Measurements from ENCODE around the gene TMIGD1. TPM values are rescaled to one million over a fixed set of nuclear protein-coding genes. Genes with fewer than 3 reads are reported as not detected.

TMIGD1 gene
- total RNA-seq, 1 experiment from 2014 or later = not detected

DNA sequence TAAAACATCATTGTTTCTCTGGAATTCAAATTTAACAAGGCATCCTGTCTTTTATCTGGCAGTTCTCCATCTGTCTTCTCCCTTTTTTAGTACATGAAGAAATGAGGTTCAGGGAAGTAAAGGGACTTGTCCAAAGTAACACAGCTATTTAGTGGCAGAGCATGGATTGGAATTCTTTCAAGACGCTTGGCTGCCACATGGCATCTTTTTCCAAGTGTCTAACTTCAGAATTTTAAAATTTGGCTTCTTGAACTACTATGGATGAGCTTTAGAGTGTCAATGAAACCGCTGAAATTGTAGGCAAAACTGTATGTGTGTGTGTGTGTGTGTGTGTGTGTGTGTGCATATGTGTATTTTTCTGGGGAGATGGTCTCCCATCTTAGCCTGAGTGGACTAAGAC, 5.2 kb upstream of the TMIGD1 start:
- in situ Hi-C loops (cut with HindIII; ENCODE audit: low pct_unique_long_range_greater_than_20kb, low sequenced_read_pairs) = no loop called here
- DNase-seq (ENCODE audit: low read depth) = no peak

DNA sequence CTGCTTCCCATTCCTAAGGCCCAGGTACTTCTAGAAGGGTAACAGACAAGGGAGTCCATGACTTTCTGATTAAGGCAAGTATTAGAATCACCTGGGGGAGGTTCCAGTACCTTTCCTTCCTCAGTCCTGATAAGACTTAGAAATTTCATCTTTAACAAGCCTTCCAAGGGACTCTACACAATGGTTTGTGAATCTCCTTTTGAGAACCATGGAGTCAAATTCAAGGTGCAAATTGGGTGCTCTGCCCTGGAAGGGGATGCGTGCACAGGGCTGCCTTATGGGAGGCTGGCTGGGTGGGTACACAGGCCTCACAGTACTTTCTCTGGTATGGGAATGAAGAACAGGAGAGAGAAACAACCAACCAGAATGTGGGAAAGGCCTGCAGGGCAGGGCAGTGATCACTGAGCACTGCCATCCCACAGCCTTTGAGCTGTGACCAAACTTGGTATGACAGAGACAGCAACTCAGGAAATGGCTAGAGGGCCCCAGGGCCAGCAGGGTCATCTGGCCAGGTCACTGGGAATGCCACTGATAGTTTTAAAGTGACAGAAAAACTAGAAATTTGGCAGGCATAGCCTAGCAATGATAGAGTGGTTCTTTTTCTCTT, 3.6 kb upstream of the TMIGD1 start:
- in situ Hi-C loops (cut with HindIII; ENCODE audit: low pct_unique_long_range_greater_than_20kb, low sequenced_read_pairs) = no loop called here

DNA sequence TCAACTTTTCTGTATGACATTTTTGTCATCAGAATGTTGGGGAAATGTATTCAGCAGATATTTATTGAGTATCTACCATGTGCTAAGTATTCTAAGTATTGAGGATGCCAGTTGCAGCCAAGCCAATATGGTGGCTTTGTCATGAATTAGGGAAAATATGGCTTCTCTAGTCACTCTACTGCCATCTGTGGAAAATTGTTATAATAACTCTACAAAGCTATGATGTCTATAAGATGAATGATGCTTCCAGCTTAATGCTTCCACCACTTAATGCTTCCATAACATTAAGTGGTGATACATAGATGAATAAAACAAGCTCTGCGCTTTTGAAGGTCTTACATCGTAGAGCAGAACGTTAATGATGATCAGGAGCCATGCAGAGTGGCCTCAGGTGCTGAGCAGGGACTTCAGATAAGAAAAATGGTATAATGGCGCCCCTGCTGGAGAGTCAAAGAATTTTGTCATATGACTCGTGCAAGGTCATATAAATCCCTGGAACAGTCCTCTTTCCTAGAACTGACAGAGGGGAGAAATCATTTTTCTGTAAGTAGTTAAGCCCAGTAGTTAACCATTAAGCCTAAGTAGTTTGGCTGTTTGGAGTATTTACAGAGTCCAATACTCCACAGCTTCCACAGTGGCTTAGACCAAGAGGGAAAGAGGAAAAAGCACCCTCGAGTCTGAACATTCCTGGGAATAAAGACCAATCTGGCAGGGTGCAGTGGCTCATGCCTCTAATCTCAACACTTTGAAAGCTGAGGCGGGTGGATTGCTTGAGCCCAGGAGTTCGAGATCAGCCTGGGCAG, 2.7 kb upstream of the TMIGD1 start:
- peak; percentile 95 for DNase-seq (ENCODE audit: low read depth)

More for the DNA sequence above, 3.6 kb upstream of the TMIGD1 start:
- peak; percentile 89 for DNase-seq (ENCODE audit: low read depth)

DNA sequence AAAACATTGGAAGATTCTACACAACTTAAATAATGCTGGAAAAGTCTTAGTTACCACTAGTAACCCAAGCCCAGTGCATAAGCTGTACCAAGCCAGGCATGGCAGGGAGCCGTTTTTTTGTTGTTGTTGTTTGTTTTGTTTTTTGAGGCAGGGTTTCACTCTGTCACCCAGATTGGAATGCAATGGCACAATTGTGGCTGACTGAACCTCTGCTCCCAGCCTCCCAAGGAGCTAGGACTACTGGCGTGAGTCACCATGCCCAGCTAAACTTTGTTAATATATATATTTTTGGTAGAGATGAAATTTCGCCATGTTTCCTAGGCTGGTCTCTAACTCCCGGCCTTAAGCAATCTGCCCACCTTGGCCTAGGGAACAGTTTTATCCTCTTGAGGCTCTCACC, 564 bp upstream of the TMIGD1 start:
- in situ Hi-C loops (cut with HindIII; ENCODE audit: low pct_unique_long_range_greater_than_20kb, low sequenced_read_pairs) = no loop called here
- DNase-seq (ENCODE audit: low read depth) = no peak

More for the DNA sequence above, 2.7 kb upstream of the TMIGD1 start:
- in situ Hi-C loops (cut with HindIII; ENCODE audit: low pct_unique_long_range_greater_than_20kb, low sequenced_read_pairs) = no loop called here

DNA sequence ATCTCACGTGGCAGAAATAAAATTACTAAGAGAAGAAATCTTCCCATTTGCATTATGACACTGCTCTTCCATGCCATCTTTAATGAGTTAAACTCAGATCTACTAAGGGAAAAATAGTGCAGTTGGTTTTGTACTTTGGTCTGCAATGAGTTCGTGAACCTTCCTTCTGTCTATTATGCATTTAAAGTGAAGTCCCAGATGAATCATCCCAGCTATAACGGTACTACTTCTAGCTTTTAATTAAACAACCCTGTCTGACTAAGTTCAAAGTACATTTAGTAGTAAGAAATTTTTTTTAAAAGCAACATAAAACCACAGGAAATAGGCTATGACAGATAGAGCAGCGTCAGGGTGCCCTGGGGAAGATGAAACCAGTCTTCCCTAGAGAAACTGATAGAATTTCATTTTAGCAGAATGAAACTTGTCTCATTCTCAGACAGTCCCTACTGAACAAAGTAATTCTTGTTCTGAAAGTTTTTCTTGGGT, 1.8 kb downstream of the TMIGD1 start:
- in situ Hi-C loops (cut with HindIII; ENCODE audit: low pct_unique_long_range_greater_than_20kb, low sequenced_read_pairs) = no loop called here
- DNase-seq (ENCODE audit: low read depth) = peak; percentile 88

DNA sequence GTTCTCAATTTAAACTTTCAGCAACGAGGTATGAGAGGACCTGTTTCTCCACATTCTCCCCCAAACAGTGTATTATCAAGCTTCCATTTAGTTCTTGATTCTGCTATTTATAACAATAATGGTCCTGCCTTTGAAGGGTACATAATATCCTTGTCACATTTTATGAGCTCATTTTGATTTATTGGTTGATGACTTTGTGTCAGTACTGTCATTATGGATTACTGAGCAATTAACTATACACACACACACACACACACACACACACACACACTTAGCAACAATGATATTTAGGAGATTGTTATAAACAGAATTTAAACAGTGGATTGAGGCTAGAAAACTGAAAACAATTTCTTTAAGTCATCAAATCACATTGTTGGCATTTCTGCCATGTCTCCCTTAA, 7.0 kb downstream of the TMIGD1 start:
- in situ Hi-C loops (cut with HindIII; ENCODE audit: low pct_unique_long_range_greater_than_20kb, low sequenced_read_pairs) = no loop called here

DNA sequence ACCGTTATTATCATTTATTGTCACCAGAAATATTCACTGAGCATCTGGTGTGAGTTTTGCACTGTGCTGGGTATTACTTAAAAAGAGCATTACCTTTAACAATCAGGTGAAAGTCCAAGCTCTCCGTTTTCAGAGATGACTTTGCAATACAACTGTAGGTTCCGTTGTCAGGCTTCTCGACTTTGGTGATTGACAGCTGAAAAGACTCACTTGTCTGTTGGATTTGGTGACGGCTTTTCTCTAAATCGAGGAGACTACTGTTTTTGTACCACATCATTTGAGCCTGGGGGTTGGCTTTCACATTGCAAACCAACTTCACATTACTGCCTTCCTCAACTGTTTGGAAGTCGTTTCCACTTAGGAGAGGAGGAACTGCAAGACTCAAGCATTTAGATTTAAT, 9.1 kb downstream of the TMIGD1 start:
- in situ Hi-C loops (cut with HindIII; ENCODE audit: low pct_unique_long_range_greater_than_20kb, low sequenced_read_pairs) = no loop called here
- no peak for DNase-seq (ENCODE audit: low read depth)

More for the DNA sequence above, 7.0 kb downstream of the TMIGD1 start:
- no peak for DNase-seq (ENCODE audit: low read depth)

DNA sequence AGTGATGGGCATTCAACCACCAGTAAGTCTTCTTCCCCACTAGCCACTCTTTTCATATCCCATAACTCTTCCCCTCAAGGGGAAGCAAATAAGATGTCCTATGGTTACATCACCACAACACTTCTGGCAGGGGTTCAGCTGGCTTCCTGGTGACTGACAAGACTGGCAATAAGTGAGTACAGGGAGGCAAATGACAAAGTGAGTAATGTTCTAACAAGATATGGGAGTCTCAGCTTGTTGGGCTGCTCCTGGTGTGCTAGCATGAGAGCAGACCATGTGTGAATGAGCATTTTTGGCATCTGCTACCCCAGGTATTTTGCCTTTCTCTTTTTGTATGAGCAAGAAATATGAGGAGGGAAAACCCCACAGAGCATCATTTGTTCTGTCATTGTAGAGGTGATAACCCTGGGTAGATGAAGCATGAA, 9.9 kb downstream of the TMIGD1 start:
- no peak for DNase-seq (ENCODE audit: low read depth)
- in situ Hi-C loops (cut with HindIII; ENCODE audit: low pct_unique_long_range_greater_than_20kb, low sequenced_read_pairs) = no loop called here

DNA sequence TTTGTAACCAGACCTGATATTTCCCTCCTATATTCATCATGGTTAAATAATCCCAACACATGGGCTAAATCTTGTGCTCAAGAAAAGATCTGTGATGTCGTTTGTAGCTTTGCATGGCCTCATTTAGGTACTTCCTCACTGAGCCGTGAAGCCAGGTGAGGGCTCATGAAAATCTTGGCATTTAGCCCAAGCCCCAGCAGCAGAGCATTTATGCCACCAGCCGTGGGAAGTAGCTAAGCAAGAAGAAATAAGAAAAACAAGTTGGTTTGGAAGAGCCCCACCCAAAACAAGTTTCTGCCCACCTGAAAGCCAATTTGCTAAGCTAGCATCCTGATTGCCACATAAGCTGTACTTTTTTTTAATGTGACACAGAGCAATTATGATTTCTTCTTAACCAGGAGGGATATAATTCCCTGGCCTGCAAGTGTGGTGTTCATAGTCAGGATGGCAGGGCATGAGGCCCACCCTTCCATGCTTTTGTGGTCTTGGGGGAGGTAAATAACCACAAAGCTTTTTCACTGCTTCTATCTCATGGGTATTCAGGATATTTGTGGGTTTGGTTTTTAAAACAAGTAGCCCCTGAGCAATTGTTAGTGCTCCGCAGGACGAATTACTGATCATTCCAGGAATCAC, 10.5 kb downstream of the TMIGD1 start:
- DNase-seq (ENCODE audit: low read depth) = no peak
- in situ Hi-C loops (cut with HindIII; ENCODE audit: low pct_unique_long_range_greater_than_20kb, low sequenced_read_pairs) = no loop called here

DNA sequence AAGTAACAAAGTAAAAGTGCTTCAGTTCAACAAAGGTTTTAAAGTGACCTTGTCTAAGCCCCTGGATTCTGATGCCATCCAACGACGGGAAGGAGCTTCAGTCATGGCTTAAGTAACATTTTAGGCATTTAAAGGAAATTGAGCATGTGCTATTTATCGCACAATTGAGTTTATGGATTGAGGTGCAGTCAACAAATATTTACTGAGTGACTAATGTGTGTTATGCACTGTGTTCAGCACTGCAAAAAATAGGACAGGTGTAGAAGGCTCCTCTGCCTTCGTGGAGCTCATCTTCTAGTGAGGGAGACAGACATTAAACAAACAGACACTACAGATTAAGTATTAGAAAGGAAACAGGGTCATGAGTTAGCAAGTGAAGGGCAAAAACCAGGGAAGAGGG, 12.5 kb downstream of the TMIGD1 start:
- no peak for DNase-seq (ENCODE audit: low read depth)
- in situ Hi-C loops (cut with HindIII; ENCODE audit: low pct_unique_long_range_greater_than_20kb, low sequenced_read_pairs) = no loop called here

DNA sequence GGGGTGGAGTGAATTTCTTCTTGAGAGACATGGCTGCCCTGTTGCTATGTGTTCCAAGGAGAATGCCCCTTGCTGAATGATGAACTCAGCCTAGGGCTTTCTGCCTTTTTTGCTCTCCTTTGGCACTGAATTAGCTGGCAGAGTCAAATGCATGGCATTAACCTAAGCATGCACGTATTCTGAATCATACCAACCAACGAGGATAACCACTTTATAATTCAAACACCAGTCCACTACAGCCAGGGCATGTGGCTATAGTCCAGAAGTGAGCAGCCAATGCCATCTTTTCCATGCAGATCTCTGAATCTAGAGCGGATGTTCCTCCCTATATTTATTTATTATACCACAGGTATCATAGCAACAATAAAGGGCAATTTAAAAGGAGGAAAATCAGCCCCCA, 15.7 kb downstream of the TMIGD1 start:
- DNase-seq (ENCODE audit: low read depth) = no peak
- in situ Hi-C loops (cut with HindIII; ENCODE audit: low pct_unique_long_range_greater_than_20kb, low sequenced_read_pairs) = no loop called here

DNA sequence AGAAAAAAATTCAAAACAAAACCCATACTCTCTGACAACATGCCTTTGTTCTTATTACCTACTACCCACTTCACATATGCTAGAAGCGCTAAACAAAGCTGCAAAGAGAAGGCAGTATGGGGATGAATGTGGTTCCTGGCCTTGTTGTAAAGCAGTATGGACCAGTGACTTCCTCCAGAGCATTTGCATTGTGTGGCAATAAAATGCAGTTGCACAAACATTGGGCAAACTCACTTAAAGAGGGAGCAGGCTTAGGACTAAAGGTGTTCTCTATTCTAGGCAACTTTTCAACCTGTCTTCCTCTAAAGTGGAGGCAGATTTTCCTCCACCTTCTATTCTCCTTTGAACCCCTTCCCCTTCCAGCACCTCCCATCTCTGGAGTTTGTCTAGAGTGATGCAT, 17.1 kb downstream of the TMIGD1 start:
- in situ Hi-C loops (cut with HindIII; ENCODE audit: low pct_unique_long_range_greater_than_20kb, low sequenced_read_pairs) = no loop called here
- DNase-seq (ENCODE audit: low read depth) = no peak

DNA sequence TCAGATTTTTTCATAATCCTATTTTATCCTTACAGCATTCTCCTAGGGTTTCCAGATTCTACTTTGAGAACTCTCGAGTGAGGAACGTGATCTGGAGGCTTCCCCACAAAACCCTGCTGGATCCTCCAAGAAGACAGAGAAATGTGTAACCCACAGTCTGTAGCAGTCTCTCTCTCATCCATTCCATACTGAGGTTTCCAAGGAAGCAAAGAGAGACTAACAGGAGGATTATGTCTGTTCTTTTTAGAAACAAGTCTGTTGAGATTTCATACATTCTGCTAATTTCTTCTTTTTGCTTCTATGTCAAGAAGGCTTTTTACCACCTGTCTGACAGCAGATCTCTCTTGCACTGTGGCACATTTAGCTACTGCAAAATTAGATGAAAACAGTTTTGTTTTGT, 18.8 kb downstream of the TMIGD1 start:
- in situ Hi-C loops (cut with HindIII; ENCODE audit: low pct_unique_long_range_greater_than_20kb, low sequenced_read_pairs) = no loop called here
- no peak for DNase-seq (ENCODE audit: low read depth)

DNA sequence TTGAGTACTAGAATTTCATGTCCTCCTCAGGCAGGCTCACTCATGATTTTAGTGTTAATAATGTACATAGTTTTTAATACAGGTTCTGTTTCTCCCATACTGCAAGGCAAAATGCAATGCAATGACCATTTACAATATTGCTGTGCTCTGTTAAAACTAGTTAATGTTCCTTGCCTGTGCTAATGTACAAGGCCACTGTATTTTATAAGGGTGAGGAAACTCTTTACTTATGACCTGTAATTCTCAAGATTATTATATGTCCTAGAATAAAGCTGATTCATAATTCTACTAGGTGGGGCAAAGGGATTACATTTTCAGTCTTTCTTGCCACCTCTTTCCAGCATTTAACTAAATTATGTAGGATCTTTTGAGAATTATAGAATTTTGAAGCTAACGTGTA, 19.4 kb downstream of the TMIGD1 start:
- DNase-seq (ENCODE audit: low read depth) = no peak
- in situ Hi-C loops (cut with HindIII; ENCODE audit: low pct_unique_long_range_greater_than_20kb, low sequenced_read_pairs) = no loop called here

DNA sequence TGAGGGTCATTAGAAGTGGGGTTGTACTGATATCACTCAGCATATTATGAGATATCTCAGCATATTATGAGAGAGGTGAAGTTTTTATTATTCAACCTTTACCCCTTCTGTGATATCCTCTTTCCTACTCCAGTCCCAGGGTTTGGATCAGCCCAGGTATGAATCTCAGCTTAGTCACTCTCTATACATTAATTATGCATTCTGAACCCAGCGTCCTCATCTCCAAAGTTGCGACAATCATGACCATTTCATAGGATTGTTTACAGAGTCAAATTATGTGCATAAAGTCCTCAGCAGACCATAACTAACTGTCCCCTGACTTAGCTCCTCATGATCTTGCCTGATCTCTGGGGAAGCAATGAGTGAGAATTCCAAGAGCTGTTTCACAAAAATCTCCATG, 21.6 kb downstream of the TMIGD1 start:
- DNase-seq (ENCODE audit: low read depth) = peak; percentile 18
- in situ Hi-C loops (cut with HindIII; ENCODE audit: low pct_unique_long_range_greater_than_20kb, low sequenced_read_pairs) = no loop called here

DNA sequence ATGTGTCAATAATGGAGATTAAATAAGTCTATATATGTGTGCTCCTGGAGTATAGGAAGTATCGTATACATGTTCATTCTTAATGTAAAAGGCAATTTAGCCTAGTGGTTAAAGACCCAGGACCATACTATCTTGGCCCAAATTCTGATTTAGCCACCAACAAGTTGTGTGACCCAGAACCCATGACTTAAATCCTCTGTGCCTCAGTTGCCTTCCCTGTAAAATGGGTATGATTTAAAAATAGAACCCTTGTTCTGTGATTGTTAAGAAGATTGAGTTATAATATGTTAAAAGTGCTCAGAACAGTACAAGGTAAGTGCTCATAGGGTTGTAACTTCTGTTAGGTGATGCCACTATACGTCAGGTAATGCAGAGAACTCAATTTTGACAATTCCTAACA, 23.3 kb downstream of the TMIGD1 start:
- in situ Hi-C loops (cut with HindIII; ENCODE audit: low pct_unique_long_range_greater_than_20kb, low sequenced_read_pairs) = no loop called here
- no peak for DNase-seq (ENCODE audit: low read depth)

DNA sequence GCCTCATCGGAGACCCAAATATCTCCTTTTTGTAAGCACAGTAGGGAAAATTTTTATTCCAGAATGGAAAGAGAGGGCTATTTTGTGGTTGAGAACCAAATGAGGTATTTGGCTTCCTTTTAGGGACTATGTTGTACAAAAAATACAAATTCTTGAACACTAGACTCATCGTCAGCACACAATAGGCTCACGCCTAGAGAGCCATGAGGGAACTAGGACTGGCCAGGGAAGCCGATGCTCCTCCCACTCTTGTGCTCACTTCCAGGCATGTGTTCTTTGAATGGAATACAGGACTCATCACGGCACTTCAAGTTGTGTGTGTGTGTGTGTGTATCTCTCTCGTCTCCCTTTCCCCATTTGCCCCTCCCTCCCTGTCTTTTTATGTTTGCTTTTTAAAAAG, 24.3 kb downstream of the TMIGD1 start:
- DNase-seq (ENCODE audit: low read depth) = no peak
- in situ Hi-C loops (cut with HindIII; ENCODE audit: low pct_unique_long_range_greater_than_20kb, low sequenced_read_pairs) = no loop called here

DNA sequence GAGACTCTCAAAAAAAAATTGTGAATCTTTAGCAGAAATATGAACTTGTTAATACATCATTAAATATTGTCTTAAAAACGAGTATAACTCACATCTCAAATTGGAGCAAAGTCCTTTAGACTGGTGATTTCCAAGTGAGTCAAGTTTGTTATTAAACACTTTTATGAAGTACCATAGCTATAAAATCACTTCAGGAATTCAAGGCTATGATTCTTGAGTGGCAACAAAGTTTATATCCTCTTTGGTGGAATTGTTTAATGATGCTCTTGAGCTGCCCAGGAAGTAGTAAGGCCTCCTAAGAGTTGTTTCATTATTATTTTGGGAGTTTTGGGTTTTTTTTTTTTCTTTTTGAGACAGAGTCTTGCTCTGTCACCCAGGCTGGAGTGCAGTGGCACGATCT, 25.5 kb downstream of the TMIGD1 start:
- in situ Hi-C loops (cut with HindIII; ENCODE audit: low pct_unique_long_range_greater_than_20kb, low sequenced_read_pairs) = no loop called here
- no peak for DNase-seq (ENCODE audit: low read depth)

DNA sequence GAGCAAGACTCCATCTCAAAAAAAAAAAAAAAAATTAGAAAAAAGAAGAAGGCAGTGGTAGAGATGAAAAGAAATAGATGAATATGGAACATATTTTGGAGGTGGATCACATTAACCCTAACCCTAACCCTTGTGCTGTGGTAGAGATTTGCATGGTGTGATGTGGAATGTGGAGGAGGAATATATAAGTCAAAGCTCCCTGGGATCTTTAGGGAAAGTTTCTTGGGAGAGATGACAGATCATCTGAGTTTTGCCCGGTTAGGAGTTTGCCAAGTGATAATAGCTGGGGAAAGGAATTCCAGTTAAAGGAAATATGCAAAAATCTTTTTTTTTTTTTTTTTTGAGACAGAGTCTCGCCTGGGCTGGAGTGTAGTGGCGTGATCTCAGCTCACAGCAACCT, 29.1 kb downstream of the TMIGD1 start:
- DNase-seq (ENCODE audit: low read depth) = no peak
- in situ Hi-C loops (cut with HindIII; ENCODE audit: low pct_unique_long_range_greater_than_20kb, low sequenced_read_pairs) = no loop called here

All from Caki2 (cell line).